Measurements from ENCODE around the gene TBX2.

DNA sequence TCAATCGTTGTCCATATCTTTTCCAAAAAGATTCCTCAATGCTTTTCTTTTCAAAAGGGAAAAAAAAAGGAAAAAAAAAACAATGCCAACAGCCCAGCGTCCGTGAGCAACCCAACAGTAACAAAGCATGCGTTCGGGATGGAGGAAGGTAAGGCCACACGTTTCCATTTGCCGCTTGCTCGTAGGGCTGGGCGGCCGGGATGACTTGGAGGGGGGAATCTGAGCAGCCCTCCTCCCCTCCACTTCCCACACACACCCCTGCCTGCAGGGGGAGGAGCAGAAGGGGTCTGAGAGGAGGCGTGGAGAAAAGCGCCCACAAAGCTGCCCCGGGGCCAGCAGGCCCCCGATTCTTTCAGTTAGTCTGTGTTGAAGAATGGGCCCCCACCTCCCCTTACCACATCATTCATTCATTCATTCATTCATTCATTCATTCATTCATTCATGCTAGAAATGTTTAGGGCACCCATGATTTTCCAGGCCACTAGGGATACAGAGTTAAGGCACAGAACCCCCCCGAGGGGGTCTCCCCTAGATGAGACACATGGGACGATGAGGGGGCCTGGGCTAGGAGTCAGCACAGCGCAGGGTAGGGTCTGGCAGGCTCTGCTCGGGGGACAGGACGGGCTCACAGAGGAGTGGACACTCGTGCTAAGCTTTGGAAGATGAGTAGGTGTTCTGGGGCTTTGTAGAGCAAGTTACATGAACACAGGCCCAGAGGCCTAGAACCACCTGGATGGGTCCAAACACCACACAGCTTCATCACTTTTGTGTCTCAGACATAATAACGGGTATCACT, 10.9 kb upstream of the TBX2 start:
- TF ChIP-seq ZBTB21 (CRISPR knock-in tag; IDR thresholded peaks at IDR 0.05) (no peak), ZNF10 (CRISPR knock-in tag; IDR thresholded peaks at IDR 0.05; ENCODE audit: borderline replicate concordance, low read depth) (no peak), ZNF274 (CRISPR knock-in tag; IDR thresholded peaks at IDR 0.05) (no peak)
- TF ChIP-seq, protein P1, sequence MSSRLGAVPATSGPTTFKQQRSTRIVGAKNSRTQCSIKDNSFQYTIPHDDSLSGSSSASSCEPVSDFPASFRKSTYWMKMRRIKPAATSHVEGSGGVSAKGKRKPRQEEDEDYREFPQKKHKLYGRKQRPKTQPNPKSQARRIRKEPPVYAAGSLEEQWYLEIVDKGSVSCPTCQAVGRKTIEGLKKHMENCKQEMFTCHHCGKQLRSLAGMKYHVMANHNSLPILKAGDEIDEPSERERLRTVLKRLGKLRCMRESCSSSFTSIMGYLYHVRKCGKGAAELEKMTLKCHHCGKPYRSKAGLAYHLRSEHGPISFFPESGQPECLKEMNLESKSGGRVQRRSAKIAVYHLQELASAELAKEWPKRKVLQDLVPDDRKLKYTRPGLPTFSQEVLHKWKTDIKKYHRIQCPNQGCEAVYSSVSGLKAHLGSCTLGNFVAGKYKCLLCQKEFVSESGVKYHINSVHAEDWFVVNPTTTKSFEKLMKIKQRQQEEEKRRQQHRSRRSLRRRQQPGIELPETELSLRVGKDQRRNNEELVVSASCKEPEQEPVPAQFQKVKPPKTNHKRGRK (CRISPR knock-in tag; IDR thresholded peaks at IDR 0.05) = no peak
- TF ChIP-seq, protein P2, sequence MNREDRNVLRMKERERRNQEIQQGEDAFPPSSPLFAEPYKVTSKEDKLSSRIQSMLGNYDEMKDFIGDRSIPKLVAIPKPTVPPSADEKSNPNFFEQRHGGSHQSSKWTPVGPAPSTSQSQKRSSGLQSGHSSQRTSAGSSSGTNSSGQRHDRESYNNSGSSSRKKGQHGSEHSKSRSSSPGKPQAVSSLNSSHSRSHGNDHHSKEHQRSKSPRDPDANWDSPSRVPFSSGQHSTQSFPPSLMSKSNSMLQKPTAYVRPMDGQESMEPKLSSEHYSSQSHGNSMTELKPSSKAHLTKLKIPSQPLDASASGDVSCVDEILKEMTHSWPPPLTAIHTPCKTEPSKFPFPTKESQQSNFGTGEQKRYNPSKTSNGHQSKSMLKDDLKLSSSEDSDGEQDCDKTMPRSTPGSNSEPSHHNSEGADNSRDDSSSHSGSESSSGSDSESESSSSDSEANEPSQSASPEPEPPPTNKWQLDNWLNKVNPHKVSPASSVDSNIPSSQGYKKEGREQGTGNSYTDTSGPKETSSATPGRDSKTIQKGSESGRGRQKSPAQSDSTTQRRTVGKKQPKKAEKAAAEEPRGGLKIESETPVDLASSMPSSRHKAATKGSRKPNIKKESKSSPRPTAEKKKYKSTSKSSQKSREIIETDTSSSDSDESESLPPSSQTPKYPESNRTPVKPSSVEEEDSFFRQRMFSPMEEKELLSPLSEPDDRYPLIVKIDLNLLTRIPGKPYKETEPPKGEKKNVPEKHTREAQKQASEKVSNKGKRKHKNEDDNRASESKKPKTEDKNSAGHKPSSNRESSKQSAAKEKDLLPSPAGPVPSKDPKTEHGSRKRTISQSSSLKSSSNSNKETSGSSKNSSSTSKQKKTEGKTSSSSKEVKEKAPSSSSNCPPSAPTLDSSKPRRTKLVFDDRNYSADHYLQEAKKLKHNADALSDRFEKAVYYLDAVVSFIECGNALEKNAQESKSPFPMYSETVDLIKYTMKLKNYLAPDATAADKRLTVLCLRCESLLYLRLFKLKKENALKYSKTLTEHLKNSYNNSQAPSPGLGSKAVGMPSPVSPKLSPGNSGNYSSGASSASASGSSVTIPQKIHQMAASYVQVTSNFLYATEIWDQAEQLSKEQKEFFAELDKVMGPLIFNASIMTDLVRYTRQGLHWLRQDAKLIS (CRISPR knock-in tag; IDR thresholded peaks at IDR 0.05) = no peak
- TF ChIP-seq, protein P3, sequence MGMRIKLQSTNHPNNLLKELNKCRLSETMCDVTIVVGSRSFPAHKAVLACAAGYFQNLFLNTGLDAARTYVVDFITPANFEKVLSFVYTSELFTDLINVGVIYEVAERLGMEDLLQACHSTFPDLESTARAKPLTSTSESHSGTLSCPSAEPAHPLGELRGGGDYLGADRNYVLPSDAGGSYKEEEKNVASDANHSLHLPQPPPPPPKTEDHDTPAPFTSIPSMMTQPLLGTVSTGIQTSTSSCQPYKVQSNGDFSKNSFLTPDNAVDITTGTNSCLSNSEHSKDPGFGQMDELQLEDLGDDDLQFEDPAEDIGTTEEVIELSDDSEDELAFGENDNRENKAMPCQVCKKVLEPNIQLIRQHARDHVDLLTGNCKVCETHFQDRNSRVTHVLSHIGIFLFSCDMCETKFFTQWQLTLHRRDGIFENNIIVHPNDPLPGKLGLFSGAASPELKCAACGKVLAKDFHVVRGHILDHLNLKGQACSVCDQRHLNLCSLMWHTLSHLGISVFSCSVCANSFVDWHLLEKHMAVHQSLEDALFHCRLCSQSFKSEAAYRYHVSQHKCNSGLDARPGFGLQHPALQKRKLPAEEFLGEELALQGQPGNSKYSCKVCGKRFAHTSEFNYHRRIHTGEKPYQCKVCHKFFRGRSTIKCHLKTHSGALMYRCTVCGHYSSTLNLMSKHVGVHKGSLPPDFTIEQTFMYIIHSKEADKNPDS (CRISPR knock-in tag; IDR thresholded peaks at IDR 0.05) = no peak
